Fibroblast of lung (primary cell): ENCODE measurements around the gene ZFP30. TPM values are rescaled to one million over a fixed set of nuclear protein-coding genes. Genes with fewer than 3 reads are reported as not detected.
"Not testable (repeated sequence)": the region's sequence is repeated elsewhere in the genome, so short reads cannot be mapped to it uniquely, and the experiment has no call there.

ENCODE experiments used
- DNase-seq, 2 donors: peaks; one replicate each; pipeline versions ENCODE4 v3.0.0 to v3.0.0-alpha.2; 2010; ENCODE audit warnings: low read depth in 2 of 2
- H2AFZ ChIP-seq: 2 replicates; pipeline ENCODE4 v1.5.1; 2012; ENCODE audit warnings: low read length, control low read depth, inconsistent platforms
- H3K27ac ChIP-seq: 2 replicates; pipeline ENCODE4 v1.5.1; 2011; ENCODE audit warnings: low read length, control low read depth; ENCODE audit not compliant: insufficient read depth
- H3K27me3 ChIP-seq: 2 replicates; pipeline ENCODE4 v1.5.1; 2011; ENCODE audit warnings: mild to moderate bottlenecking, low read length; ENCODE audit not compliant: control insufficient read depth, insufficient read depth
- H3K36me3 ChIP-seq: 2 replicates; pipeline ENCODE4 v1.5.1; 2011; ENCODE audit warnings: low read length; ENCODE audit not compliant: control insufficient read depth, insufficient read depth
- H3K4me1 ChIP-seq: 2 replicates; pipeline ENCODE4 v1.5.1; 2011; ENCODE audit warnings: low read length; ENCODE audit not compliant: control insufficient read depth, insufficient read depth; ENCODE audit errors: extremely low read depth
- H3K4me2 ChIP-seq: 2 replicates; pipeline ENCODE4 v1.5.1; 2011; ENCODE audit warnings: low read length, control low read depth; ENCODE audit not compliant: insufficient read depth; ENCODE audit errors: extremely low read depth
- H3K4me3 ChIP-seq, 4 experiments: fragments of 200-600 bp in 1 of 4; sonication (generic) in 1 of 4; replicated peaks in 1 of 4; 2 replicates each; pipeline ENCODE4 v1.5.1; 2011 to 2016; ENCODE audit warnings: low read length in 4 of 4, low read depth in 3 of 4, mild to moderate bottlenecking in 3 of 4, control low read depth in 2 of 4, inconsistent platforms in 1 of 4, mixed read lengths in 1 of 4; ENCODE audit not compliant: insufficient read depth in 1 of 4; ENCODE audit errors: control extremely low read depth in 1 of 4
- H3K79me2 ChIP-seq: 2 replicates; pipeline ENCODE4 v1.5.1; 2012; ENCODE audit warnings: mild to moderate bottlenecking, low read length, inconsistent platforms; ENCODE audit not compliant: control insufficient read depth, insufficient read depth
- H3K9ac ChIP-seq: 2 replicates; pipeline ENCODE4 v1.5.1; 2011; ENCODE audit warnings: mild to moderate bottlenecking, low read length, control low read depth; ENCODE audit not compliant: insufficient read depth
- H3K9me3 ChIP-seq: 2 replicates; pipeline ENCODE4 v1.5.1; 2012; ENCODE audit warnings: low read depth, low read length; ENCODE audit not compliant: control insufficient read depth, insufficient read depth
- H4K20me1 ChIP-seq: 2 replicates; pipeline ENCODE4 v1.5.1; 2011; ENCODE audit warnings: low read length; ENCODE audit not compliant: control insufficient read depth, insufficient read depth; ENCODE audit errors: extremely low read depth
- EZH2 ChIP-seq: IDR thresholded peaks from 2 replicates; pipeline ENCODE4 v1.5.1; 2012; ENCODE audit warnings: low read length, control low read depth, mild to moderate bottlenecking; ENCODE audit errors: missing control alignments
- polyA plus RNA-seq, 2 donors: library from polyadenylated mRNA; depleted of rRNA in 1 of 2; stranded (reverse) in 1 of 2; unstranded in 1 of 2; fragments of >200 nt; gene quantifications; 2 replicates each; pipeline ENCODE4 v1.2.1, GENCODE V29; 2011 to 2012; ENCODE audit warnings: missing spikeins in 1 of 2
- total RNA-seq: library from RNA; depleted of rRNA; stranded (reverse); fragments of >200 nt; gene quantifications from 2 replicates; pipeline ENCODE4 v1.2.1, GENCODE V29; 2014
- TF ChIP-seq, protein P1 (sequence below), 2 donors: IDR thresholded peaks in 1 of 2; conservative IDR thresholded peaks in 1 of 2; 1 replicate in 1 of 2; 2 replicates in 1 of 2; pipeline ENCODE4 v1.5.1; 2011 to 2012; ENCODE audit warnings: low read length in 2 of 2, control low read depth in 1 of 2, inconsistent platforms in 1 of 2, low read depth in 1 of 2, mild to moderate bottlenecking in 1 of 2

Gene ZFP30
- total and polyA plus RNA-seq, 2 donors (not counting 1 experiment from before 2014, with no cell fraction given), result 4.5 to 23.0 TPM

DNA sequence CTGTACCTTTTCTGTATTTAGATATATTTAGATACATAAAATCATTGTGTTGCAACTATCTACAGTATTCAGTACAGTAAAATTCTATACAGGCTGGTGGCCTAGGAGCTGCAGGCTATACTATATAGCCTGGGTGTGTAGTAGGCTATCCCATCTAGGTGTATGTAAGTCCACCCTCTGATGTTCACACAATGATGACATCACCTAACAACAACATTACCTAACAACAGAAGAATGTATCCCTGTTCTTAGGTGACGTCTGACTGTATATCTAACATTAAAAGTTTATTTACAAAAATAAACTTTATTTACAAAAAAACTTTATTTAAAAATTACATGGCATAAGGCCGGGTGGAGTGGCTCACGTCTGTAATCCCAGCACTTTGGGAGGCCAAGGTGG lies 28.3 kb upstream of the ZFP30 start:
- H4K20me1 ChIP-seq, result no peaks in the 10 kb centered on the region
- no peaks in the 10 kb centered on the region for H3K9me3 ChIP-seq
- H3K9ac ChIP-seq, result no peak overlapping the region
- no peaks in the 10 kb centered on the region for H3K36me3 ChIP-seq
- no peak overlapping the region for H2AFZ ChIP-seq
- H3K4me1 ChIP-seq, result no peaks in the 10 kb centered on the region
- no peaks in the 10 kb centered on the region for H3K79me2 ChIP-seq
- TF ChIP-seq, protein P1, sequence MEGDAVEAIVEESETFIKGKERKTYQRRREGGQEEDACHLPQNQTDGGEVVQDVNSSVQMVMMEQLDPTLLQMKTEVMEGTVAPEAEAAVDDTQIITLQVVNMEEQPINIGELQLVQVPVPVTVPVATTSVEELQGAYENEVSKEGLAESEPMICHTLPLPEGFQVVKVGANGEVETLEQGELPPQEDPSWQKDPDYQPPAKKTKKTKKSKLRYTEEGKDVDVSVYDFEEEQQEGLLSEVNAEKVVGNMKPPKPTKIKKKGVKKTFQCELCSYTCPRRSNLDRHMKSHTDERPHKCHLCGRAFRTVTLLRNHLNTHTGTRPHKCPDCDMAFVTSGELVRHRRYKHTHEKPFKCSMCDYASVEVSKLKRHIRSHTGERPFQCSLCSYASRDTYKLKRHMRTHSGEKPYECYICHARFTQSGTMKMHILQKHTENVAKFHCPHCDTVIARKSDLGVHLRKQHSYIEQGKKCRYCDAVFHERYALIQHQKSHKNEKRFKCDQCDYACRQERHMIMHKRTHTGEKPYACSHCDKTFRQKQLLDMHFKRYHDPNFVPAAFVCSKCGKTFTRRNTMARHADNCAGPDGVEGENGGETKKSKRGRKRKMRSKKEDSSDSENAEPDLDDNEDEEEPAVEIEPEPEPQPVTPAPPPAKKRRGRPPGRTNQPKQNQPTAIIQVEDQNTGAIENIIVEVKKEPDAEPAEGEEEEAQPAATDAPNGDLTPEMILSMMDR (conservative IDR thresholded peaks at IDR 0.05 in 1 of 2, IDR thresholded peaks at IDR 0.05 in 1 of 2; ENCODE audit: low read depth in 1 of 2, low read length in 2 of 2), result no peak
- TF ChIP-seq EZH2, result no peak
- H3K4me2 ChIP-seq, result no peak overlapping the region
- no peak overlapping the region for H3K4me3 ChIP-seq
- no peak for DNase-seq
- no peaks in the 10 kb centered on the region for H3K27me3 ChIP-seq
- H3K27ac ChIP-seq, result no peak overlapping the region

DNA sequence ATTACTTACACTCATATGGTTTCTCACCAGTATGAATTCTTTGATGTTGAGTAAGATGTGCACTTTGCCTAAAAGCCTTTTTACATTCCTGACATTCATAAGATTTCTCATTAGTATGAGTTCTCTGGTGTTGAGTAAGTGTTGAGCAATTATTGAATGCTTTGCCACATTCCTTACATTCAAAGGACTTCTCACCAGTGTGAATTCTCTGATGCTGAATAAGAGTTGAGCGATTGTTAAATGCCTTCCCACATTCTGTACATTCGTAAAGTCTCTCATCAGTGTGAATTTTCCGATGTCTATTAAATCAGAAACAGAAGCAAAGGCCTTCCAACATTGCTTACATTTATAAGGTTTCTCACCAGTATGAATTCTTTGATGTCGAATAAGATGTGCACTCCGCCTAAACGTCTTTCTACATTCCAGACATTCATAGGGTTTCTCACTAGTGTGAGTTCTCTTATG lies 14.2 kb upstream of the ZFP30 start:
- H3K9me3 ChIP-seq, result peaks cover 1% of the 10 kb centered on the region
- no peak overlapping the region for H3K4me2 ChIP-seq
- DNase-seq, result peak in 1 of 2 donors; percentile 3
- H3K9ac ChIP-seq, result no peak overlapping the region
- no peaks in the 10 kb centered on the region for H3K79me2 ChIP-seq
- no peaks in the 10 kb centered on the region for H3K36me3 ChIP-seq
- no peaks in the 10 kb centered on the region for H3K27me3 ChIP-seq
- H2AFZ ChIP-seq, result no peak overlapping the region
- H3K4me1 ChIP-seq, result no peaks in the 10 kb centered on the region
- no peak overlapping the region for H3K4me3 ChIP-seq
- H3K27ac ChIP-seq, result no peak overlapping the region
- H4K20me1 ChIP-seq, result no peaks in the 10 kb centered on the region
- TF ChIP-seq, protein P1 (conservative IDR thresholded peaks at IDR 0.05 in 1 of 2, IDR thresholded peaks at IDR 0.05 in 1 of 2; ENCODE audit: low read depth in 1 of 2, low read length in 2 of 2), result no peak
- TF ChIP-seq EZH2, result no peak

DNA sequence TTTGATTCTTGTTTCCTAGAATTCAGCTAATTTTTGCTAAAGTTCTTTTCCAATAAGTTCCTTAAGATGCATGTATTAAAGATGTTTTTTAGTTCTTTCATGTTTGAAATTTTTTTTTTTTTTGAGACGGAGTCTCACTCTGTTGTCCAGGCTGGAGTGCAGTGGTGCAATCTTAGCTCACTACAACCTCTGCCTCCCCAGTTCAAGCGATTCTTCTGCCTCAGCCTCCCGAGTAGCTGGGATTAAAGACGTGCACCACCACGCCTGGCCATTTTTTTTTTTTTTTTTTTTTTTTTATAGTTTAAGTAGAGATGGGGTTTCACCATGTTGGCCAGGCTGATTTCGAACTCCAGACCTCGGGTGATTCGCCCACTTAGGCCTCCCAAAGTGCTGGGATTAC lies 1.9 kb upstream of the ZFP30 start:
- not testable (repeated sequence) for H3K27me3 ChIP-seq, H4K20me1 ChIP-seq, H2AFZ ChIP-seq, H3K9ac ChIP-seq, H3K4me3 ChIP-seq, H3K36me3 ChIP-seq, H3K4me2 ChIP-seq, H3K4me1 ChIP-seq, DNase-seq, H3K9me3 ChIP-seq, H3K27ac ChIP-seq
- peaks cover 16% of the 10 kb centered on the region for H3K79me2 ChIP-seq
